SK-N-SH (cell line): ENCODE data around the gene MNT.

Experiments used
- CHD2 ChIP-seq: fragments of 150-350 bp; IDR thresholded peaks from 2 replicates; pipeline ENCODE4 v1.6.1; 2018; ENCODE audit warnings: low read length; ENCODE audit not compliant: partially characterized antibody
- CTCF ChIP-seq: fragments of 200-600 bp; sonication (generic); IDR thresholded peaks from 2 replicates; pipeline ENCODE4 v1.6.1; 2017; ENCODE audit warnings: antibody characterized with exemption, mild to moderate bottlenecking, moderate library complexity
- EP300 ChIP-seq, 2 experiments: IDR thresholded peaks; 2 replicates each; pipeline versions ENCODE4 v1.4.0 to v1.6.1; 2012; ENCODE audit warnings: borderline replicate concordance in 1 of 2, low read depth in 1 of 2, low read length in 1 of 2
- GABPA ChIP-seq: IDR thresholded peaks from 2 replicates; pipeline ENCODE4 v1.4.0; 2012; ENCODE audit warnings: low read depth, mild to moderate bottlenecking
- NRF1 ChIP-seq: IDR thresholded peaks from 2 replicates; pipeline ENCODE4 v1.6.1; 2012; ENCODE audit warnings: low read depth, mild to moderate bottlenecking, low read length
- PBX3 ChIP-seq: IDR thresholded peaks from 2 replicates; pipeline ENCODE4; 2012
- POLR2AphosphoS5 ChIP-seq: IDR thresholded peaks from 2 replicates; pipeline ENCODE4 v1.6.1; 2012; ENCODE audit warnings: low read depth, low read length
- REST ChIP-seq: IDR thresholded peaks from 2 replicates; pipeline ENCODE4 v1.6.1; 2012; ENCODE audit warnings: mild to moderate bottlenecking, low read depth, low read length, moderate library complexity
- SMC3 ChIP-seq: IDR thresholded peaks from 2 replicates; pipeline ENCODE4 v1.6.1; 2012; ENCODE audit warnings: low read depth, low read length, improper control_type of control experiment
- TCF12 ChIP-seq: IDR thresholded peaks from 2 replicates; pipeline ENCODE4 v1.4.0; 2012
- YY1 ChIP-seq: IDR thresholded peaks from 2 replicates; pipeline ENCODE4 v1.4.0; 2012; ENCODE audit warnings: low read depth, mild to moderate bottlenecking
- ZBTB33 ChIP-seq: IDR thresholded peaks from 2 replicates; pipeline ENCODE4 v1.4.0; 2012; ENCODE audit warnings: low read depth, borderline replicate concordance

GRCh38 chr17:2384439-2385127 lies 16.3 kb downstream of the MNT start:
- TF ChIP-seq SMC3, result no peak
- TF ChIP-seq CHD2, result no peak
- no peak for TF ChIP-seq CTCF
- no peak for TF ChIP-seq YY1
- no peak for TF ChIP-seq REST
- TF ChIP-seq ZBTB33, result no peak
- TF ChIP-seq EP300 (IDR thresholded peaks at IDR 0.05; ENCODE audit: borderline replicate concordance in 1 of 2, low read depth in 1 of 2, low read length in 1 of 2), result no peak
- TF ChIP-seq POLR2AphosphoS5, result no peak
- TF ChIP-seq TCF12, result no peak
- TF ChIP-seq NRF1, result no peak
- no peak for TF ChIP-seq PBX3
- TF ChIP-seq GABPA, result no peak
